GM18511 (cell line): ENCODE measurements around the gene TCN2.
"Not testable (repeated sequence)": the region's sequence is repeated elsewhere in the genome, so short reads cannot be mapped to it uniquely, and the experiment has no call there.

Source experiments
- ATAC-seq: cut with Tn5 transposase; IDR thresholded peaks from one replicate; pipeline ENCODE4 v1.9.1; 2021; ENCODE audit warnings: mild to moderate bottlenecking, moderate library complexity; ENCODE audit not compliant: unreplicated experiment

Gene TCN2

GRCh38 chr22:30643055-30643875, 36.3 kb downstream of the TCN2 start:
- no peak for ATAC-seq

- ATAC-seq: no peak
These were observed 39.7 kb downstream of the TCN2 start for GRCh38 chr22:30646518-30647160.

- ATAC-seq: no peak
These were observed 40.6 kb downstream of the TCN2 start for GRCh38 chr22:30647536-30647935.

GRCh38 chr22:30648825-30649224, 41.9 kb downstream of the TCN2 start:
- no peak for ATAC-seq

GRCh38 chr22:30649430-30650007, 42.5 kb downstream of the TCN2 start:
- no peak for ATAC-seq

- no peak for ATAC-seq
These were observed 43.6 kb downstream of the TCN2 start for GRCh38 chr22:30650508-30651116.

- ATAC-seq: no peak
These were observed 45.9 kb downstream of the TCN2 start for GRCh38 chr22:30652852-30653251.

- ATAC-seq: no peak
These were observed 47.4 kb downstream of the TCN2 start for GRCh38 chr22:30654361-30654760.

GRCh38 chr22:30655532-30655931, 48.6 kb downstream of the TCN2 start:
- no peak for ATAC-seq

GRCh38 chr22:30662040-30662439, 55.1 kb downstream of the TCN2 start:
- no peak for ATAC-seq

- no peak for ATAC-seq
These were observed 57.8 kb downstream of the TCN2 start for GRCh38 chr22:30664798-30665197.

GRCh38 chr22:30665266-30665665, 58.3 kb downstream of the TCN2 start:
- no peak for ATAC-seq

- ATAC-seq: no peak
These were observed 58.8 kb downstream of the TCN2 start for GRCh38 chr22:30665786-30666185.

- no peak for ATAC-seq
These were observed 60.1 kb downstream of the TCN2 start for GRCh38 chr22:30667107-30667493.

- ATAC-seq: peak; percentile 95
These were observed 60.8 kb downstream of the TCN2 start, which contains the start of gene DUSP18 for GRCh38 chr22:30667494-30668385. DUSP18 (minus strand) TSS chr22:30667875; CDS start chr22:30664003, 3,872 bp downstream.

- no peak for ATAC-seq
These were observed 61.4 kb downstream of the TCN2 start for GRCh38 chr22:30668386-30668710.

- ATAC-seq: no peak
These were observed 64.1 kb downstream of the TCN2 start for GRCh38 chr22:30671071-30671470.

GRCh38 chr22:30673136-30673535, 66.2 kb downstream of the TCN2 start:
- no peak for ATAC-seq

GRCh38 chr22:30674482-30674881, 67.5 kb downstream of the TCN2 start:
- ATAC-seq: no peak

GRCh38 chr22:30675436-30675835, 68.5 kb downstream of the TCN2 start:
- ATAC-seq: no peak

GRCh38 chr22:30676565-30676964, 69.6 kb downstream of the TCN2 start:
- not testable (repeated sequence) for ATAC-seq
